Thymus (tissue), 11 donors: Measurements from ENCODE around the gene FAM120B. TPM values are rescaled to one million over a fixed set of nuclear protein-coding genes. Genes with fewer than 3 reads are reported as not detected.
A peak's percentile ranks its signal among the peaks of the same experiment; 100 is the strongest.

ENCODE experiments used
- DNase-seq, 9 donors: peaks; one replicate each; pipeline ENCODE4 v3.0.0-alpha.2; 2013; ENCODE audit warnings: low spot score in 9 of 9, low read depth in 6 of 9, missing footprints in 1 of 9
- H3K27ac ChIP-seq, 2 donors: one replicate each; pipeline ENCODE4 v1.5.1; 2013; ENCODE audit warnings: control low read depth in 1 of 2, low read depth in 1 of 2, low read length in 1 of 2, mild to moderate bottlenecking in 1 of 2, moderate library complexity in 1 of 2
- H3K27me3 ChIP-seq, 2 donors: one replicate each; pipeline ENCODE4 v1.5.1; 2013; ENCODE audit warnings: low read length in 1 of 2; ENCODE audit not compliant: control insufficient read depth in 2 of 2, insufficient read depth in 1 of 2
- H3K36me3 ChIP-seq, 2 donors: one replicate each; pipeline ENCODE4 v1.5.1; 2013; ENCODE audit warnings: low read length in 1 of 2, mild to moderate bottlenecking in 1 of 2, moderate library complexity in 1 of 2; ENCODE audit not compliant: control insufficient read depth in 2 of 2, insufficient read depth in 2 of 2
- H3K4me1 ChIP-seq, 2 donors: one replicate each; pipeline ENCODE4 v1.5.1; 2013; ENCODE audit warnings: low read length in 2 of 2; ENCODE audit not compliant: control insufficient read depth in 2 of 2, insufficient read depth in 2 of 2
- H3K4me3 ChIP-seq, 2 donors: one replicate each; pipeline ENCODE4 v1.5.1; 2013; ENCODE audit warnings: low read length in 2 of 2, control low read depth in 1 of 2, mild to moderate bottlenecking in 1 of 2
- H3K9me3 ChIP-seq, 2 donors: one replicate each; pipeline ENCODE4 v1.5.1; 2013; ENCODE audit warnings: low read length in 1 of 2, mild to moderate bottlenecking in 1 of 2; ENCODE audit not compliant: control insufficient read depth in 2 of 2, insufficient read depth in 1 of 2
- WGBS: extraction: QIAGEN DNeasy Blood & Tissue Kit; methylation state at CpG from one replicate; pipeline ENCODE4 v1.1.7; 2013; 5-methylcytosine and 5-hydroxymethylcytosine counted together
- polyA plus RNA-seq: library from polyadenylated mRNA; stranded (reverse); fragments of 200-250 nt; gene quantifications from one replicate; pipeline ENCODE4 v1.2.3, GENCODE V29; 2013
- total RNA-seq: library from RNA; stranded (reverse); fragments of 120-200 nt; gene quantifications from one replicate; pipeline ENCODE4 v1.2.4, GENCODE V29; 2013
- donor health status: healthy.

The FAM120B gene
- total and polyA plus RNA-seq, 2 donors = 12.1 to 13.6 TPM

DNA sequence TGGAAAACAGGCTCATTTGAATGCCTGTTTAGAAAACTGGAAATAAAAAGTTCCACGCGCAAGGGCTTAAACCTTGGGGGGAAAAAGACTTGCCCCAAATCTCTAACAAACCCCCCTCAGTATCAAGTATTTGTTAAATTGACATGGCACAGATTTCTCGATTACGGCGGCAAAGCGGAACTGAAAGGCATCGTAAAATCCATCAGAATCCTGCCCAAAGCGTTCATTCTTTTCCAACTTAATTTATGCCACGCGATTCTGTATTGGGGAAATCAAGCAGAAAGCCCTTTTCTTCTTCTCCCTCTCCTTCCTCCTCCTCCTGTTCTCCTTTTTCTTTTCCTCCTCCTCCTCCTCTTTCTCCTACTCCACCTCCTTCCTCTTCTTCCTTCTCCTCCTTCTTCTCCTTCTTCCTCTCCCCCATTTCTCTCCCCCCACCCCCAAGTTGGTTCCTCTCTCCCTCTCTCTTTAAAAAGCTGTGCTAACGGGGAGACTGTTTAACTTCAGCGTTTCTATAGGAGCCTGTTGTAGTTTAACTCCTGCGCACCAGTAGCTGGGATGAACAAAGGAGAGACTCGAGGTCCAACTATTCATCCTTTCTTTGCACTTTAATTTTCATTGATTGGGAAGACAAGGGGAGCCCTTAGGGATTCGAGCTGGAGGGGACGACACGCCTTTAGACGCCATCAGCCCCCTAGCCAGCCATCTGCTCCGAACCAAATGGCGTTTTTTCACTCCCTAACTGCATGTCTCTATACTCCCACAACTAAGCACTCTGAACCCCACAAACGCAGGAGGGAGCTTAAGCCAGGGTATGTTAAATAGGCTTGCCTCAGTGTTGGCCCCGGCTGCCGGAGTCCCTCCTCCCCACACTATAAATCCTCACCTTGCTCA, 13.0 kb upstream of the FAM120B start:
- WGBS = 6% methylated on average over 23 of the region's 23 CpGs
- no peak overlapping the region for H3K4me3 ChIP-seq

DNA sequence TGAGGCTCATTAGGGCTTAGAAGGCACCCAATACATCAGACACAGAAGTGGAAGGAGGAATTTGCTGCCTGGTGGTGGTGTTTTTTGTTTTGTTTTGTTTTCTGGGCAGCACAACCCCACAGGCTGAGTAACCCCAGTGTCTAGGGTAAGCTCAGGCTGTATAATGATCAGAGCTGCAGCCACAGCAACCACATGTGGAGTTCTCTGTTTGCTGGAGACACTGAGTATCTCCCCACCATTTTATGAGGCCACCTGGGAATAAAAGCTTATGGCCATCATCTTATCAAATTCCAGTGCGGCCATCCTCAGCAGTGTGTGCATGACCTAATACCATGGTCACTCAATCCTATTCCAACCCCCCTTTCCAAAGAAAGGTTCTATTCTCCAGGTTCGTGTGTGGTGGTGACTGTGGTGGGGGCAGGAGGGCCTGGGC, 12.2 kb upstream of the FAM120B start:
- no peak overlapping the region for H3K27ac ChIP-seq
- peaks cover 26 to 48% of the 10 kb centered on the region in 2 donors for H3K4me1 ChIP-seq
- H3K27me3 ChIP-seq = peaks cover 89 to 100% of the 10 kb centered on the region in 2 donors
- no peak for DNase-seq
- no peak overlapping the region for H3K4me3 ChIP-seq
- H3K36me3 ChIP-seq = no peaks in the 10 kb centered on the region
- H3K9me3 ChIP-seq = peaks cover 1 to 7% of the 10 kb centered on the region in 2 donors
- WGBS = 26% methylated on average over 2 of the region's 2 CpGs

More for the DNA sequence above, 13.0 kb upstream of the FAM120B start:
- Histone ChIP-seq H3K9me3 (peaks cover 1 to 7% of the 10 kb centered on the region in 2 donors), H3K27me3 (peaks cover 89 to 100% of the 10 kb centered on the region in 2 donors), H3K27ac (no peak overlapping the region), H3K4me1 (peaks cover 28 to 53% of the 10 kb centered on the region in 2 donors), H3K36me3 (no peaks in the 10 kb centered on the region)
- no peak for DNase-seq

- Histone ChIP-seq H3K4me1 (peaks cover 23 to 44% of the 10 kb centered on the region in 2 donors), H3K27ac (no peak overlapping the region), H3K4me3 (peak overlapping the region in 1 of 2 donors; percentile 54), H3K27me3 (peaks cover 86 to 97% of the 10 kb centered on the region in 2 donors), H3K9me3 (peaks cover 1 to 7% of the 10 kb centered on the region in 2 donors), H3K36me3 (no peaks in the 10 kb centered on the region)
- 8% methylated on average over 30 of the region's 30 CpGs for WGBS
- DNase-seq = no peak
These were observed 11.6 kb upstream of the FAM120B start for GRCh38 chr6:170294813-170295509.

DNA sequence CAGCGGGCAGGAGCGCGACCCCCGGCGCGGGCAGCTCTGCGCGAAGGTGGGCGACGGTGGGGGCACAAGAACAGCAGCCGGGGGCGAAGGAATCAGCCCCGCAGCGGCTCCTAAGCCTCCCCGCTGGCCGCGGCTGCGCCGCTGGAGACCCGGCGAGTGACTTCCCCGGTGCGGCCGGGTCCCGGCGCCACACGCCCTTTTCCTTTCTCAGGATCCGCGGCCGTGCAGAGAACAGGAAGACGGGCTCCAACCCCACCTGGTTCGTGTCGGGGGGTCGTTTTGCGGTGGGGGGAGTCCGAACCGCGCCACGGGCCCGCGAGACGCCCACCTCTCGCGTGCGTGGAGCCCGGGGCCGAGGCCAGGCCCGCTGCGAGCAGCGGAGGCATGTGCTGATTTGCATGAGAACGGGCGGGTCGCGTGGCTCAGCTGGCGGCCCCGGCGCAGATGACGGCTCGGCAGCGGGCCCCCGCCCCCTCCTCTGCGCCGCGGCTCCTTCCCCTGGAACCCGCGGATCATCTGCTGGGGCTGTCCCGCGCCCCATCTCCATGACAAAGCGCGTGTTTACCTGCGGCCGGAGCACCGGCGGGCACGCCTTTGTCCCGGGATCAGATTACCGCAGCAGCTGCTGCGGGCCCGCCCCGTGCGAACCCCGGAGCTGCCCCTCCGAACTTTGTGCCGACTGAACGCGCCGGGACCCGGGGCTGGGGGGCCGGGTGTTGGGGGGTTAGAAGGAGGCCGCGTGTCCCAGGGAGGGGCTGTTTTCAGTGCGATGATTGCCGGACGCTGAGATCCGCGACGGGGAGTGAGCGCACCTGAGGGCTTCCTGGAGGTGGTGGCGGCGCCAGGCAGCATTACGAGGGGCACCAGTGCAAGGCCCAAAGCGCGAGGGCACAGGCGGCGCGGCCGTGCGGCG, 10.8 kb upstream of the FAM120B start:
- no peaks in the 10 kb centered on the region for H3K36me3 ChIP-seq
- peaks cover 1 to 8% of the 10 kb centered on the region in 2 donors for H3K9me3 ChIP-seq
- peak in 1 of 9 donors; percentile 55 for DNase-seq
- H3K27ac ChIP-seq = no peak overlapping the region
- peaks cover 79 to 93% of the 10 kb centered on the region in 2 donors for H3K27me3 ChIP-seq
- H3K4me1 ChIP-seq = peaks cover 23 to 41% of the 10 kb centered on the region in 2 donors
- WGBS = 2% methylated on average over 109 of the region's 109 CpGs
- peak overlapping the region in 1 of 2 donors; percentile 54 for H3K4me3 ChIP-seq

- Histone ChIP-seq H3K27ac (no peak overlapping the region), H3K4me1 (peaks cover 23 to 40% of the 10 kb centered on the region in 2 donors), H3K9me3 (peaks cover 1 to 14% of the 10 kb centered on the region in 2 donors), H3K36me3 (no peaks in the 10 kb centered on the region), H3K4me3 (peak overlapping the region in 1 of 2 donors; percentile 54), H3K27me3 (peaks cover 74 to 92% of the 10 kb centered on the region in 2 donors)
- 2% methylated on average over 47 of the region's 47 CpGs for WGBS
- DNase-seq = no peak
These were observed 10.2 kb upstream of the FAM120B start for GRCh38 chr6:170296423-170296745.

DNA sequence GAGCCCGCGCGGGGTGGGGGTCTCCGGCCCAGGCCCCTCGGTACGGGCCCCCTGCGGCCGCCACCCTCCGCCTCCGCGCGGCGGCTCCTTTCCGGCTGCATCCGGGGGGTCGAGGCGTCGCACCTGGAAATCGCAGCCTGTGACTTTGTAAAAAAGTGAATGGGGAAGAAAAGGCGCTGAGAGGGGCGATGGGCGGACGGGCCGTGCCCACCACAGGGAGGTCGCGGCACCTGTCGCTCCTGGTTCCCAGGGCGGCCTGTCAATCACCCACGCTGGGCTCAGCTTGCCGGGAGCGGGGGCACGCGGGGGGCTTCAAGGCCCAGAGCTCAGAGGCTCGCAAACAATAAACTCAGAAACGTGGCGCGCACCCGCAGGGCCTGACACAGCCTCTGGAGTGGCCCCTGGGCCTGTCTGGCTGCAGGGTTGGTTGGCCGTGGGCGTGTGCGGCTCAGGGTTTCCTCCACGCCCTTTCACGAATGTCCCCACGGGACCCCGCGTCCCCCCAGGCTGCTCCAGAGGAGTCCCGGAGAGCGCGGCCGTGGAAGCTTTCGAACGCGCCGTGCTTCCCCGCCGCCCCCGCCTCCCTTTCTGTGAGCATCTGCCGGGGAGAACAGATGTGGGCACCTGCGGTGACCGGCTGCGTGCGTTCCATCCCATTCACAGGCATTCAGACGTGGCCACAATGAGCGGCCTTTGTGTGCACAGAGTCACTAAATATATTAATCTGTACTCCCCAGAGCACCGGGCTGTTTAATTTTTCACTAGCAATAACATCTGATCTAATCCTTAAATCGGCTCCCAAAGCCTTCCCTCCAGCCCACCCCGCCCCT, 9.6 kb upstream of the FAM120B start:
- 4% methylated on average over 67 of the region's 67 CpGs for WGBS
- Histone ChIP-seq H3K27ac (no peak overlapping the region), H3K4me3 (peak overlapping the region in 1 of 2 donors; percentile 54), H3K4me1 (peaks cover 21 to 35% of the 10 kb centered on the region in 2 donors), H3K9me3 (peaks cover 1 to 14% of the 10 kb centered on the region in 2 donors), H3K27me3 (peaks cover 68 to 86% of the 10 kb centered on the region in 2 donors), H3K36me3 (no peaks in the 10 kb centered on the region)
- peak in 1 of 9 donors; percentile 46 for DNase-seq

DNA sequence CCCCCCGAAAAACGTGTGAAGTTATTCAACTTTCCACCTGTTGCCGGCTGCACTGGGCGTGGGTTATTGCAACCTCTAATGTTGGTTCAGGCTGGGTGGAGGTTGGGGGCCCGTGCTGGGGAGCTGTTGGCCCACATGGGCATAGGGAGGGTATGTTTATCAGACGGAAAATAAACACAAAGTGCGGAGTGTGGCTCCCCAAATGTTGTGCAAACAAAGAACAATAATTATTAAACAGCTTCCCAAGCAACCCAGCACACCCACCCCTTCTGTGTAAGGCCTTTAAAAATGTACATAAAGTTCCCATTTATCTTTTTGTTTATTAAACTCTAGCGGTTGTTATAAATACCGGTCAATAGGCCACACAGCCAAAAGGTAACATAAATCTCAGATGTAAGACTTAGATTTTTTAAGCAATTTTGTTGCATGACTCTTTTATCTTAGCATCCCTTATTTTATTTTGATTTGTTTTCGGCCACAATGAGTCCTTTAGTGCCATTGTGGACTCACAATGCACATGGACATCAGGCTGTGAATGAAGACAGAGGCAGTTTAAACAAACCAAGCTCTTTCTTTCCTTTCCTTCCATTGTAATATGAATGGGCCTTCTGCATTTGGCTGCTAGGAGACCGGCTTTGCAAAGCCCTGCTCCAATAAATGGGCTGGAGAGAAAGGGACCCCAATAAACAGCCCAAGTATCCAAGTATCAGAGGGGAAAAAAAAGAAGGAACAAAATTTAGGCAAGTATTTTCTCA, 8.8 kb upstream of the FAM120B start:
- no peak for DNase-seq
- peaks cover 21 to 30% of the 10 kb centered on the region in 2 donors for H3K4me1 ChIP-seq
- H3K9me3 ChIP-seq = peaks cover 1 to 14% of the 10 kb centered on the region in 2 donors
- H3K27me3 ChIP-seq = peaks cover 61 to 83% of the 10 kb centered on the region in 2 donors
- H3K27ac ChIP-seq = no peak overlapping the region
- no peaks in the 10 kb centered on the region for H3K36me3 ChIP-seq
- 46% methylated on average over 11 of the region's 11 CpGs for WGBS
- H3K4me3 ChIP-seq = no peak overlapping the region
